Measurements from ENCODE around the gene CCDC152.

DNA sequence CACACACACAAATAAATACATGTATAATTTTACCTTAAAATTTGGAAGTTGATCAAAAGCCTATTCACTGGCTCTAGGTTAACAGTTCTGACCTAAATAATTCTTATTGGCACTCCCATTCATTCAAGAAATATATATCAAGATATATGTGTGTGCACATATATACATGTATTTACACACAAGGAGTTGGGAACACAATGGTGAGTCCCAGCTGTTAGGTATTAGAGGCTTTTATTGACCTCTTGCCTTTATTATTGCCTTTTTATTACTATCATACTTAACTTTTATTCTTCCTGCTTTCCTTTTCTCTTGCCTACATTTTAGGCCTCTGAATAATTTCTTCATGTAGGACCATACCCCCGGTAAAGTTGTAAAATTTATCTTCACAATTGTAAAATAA, 25.0 kb downstream of the CCDC152 start:
- TF ChIP-seq, protein P1, sequence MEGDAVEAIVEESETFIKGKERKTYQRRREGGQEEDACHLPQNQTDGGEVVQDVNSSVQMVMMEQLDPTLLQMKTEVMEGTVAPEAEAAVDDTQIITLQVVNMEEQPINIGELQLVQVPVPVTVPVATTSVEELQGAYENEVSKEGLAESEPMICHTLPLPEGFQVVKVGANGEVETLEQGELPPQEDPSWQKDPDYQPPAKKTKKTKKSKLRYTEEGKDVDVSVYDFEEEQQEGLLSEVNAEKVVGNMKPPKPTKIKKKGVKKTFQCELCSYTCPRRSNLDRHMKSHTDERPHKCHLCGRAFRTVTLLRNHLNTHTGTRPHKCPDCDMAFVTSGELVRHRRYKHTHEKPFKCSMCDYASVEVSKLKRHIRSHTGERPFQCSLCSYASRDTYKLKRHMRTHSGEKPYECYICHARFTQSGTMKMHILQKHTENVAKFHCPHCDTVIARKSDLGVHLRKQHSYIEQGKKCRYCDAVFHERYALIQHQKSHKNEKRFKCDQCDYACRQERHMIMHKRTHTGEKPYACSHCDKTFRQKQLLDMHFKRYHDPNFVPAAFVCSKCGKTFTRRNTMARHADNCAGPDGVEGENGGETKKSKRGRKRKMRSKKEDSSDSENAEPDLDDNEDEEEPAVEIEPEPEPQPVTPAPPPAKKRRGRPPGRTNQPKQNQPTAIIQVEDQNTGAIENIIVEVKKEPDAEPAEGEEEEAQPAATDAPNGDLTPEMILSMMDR (IDR thresholded peaks at IDR 0.05; ENCODE audit: borderline replicate concordance, extremely low read depth, low read length, poor library complexity, severe bottlenecking): no peak
- TF ChIP-seq EZH2 (IDR thresholded peaks at IDR 0.05; ENCODE audit: borderline replicate concordance, low read depth, low read length, severe bottlenecking): no peak
